ENCODE results near the gene UBE2R2.
A peak's percentile ranks its signal among the peaks of the same experiment; 100 is the strongest.
"Not testable (repeated sequence)": the region's sequence is repeated elsewhere in the genome, so short reads cannot be mapped to it uniquely, and the experiment has no call there.

UBE2R2 gene

GRCh38 chr9:33863027-33863426 is 46.1 kb downstream of the UBE2R2 start:
- H3K14ac ChIP-seq (ENCODE audit: low read length); H3K36me3 ChIP-seq (ENCODE audit: control insufficient read depth in 1 of 2, insufficient read depth in 2 of 2, low read length in 2 of 2); H3K4ac ChIP-seq (ENCODE audit: low read depth, low read length); H3K9me3 ChIP-seq (ENCODE audit: insufficient read depth, low read depth, low read length); H3K4me1 ChIP-seq (ENCODE audit: control insufficient read depth in 1 of 2, insufficient read depth in 2 of 2, low read length in 2 of 2); H4K12ac ChIP-seq (ENCODE audit: low read depth, low read length); H4K91ac ChIP-seq (ENCODE audit: low read depth, low read length); H3K9ac ChIP-seq (ENCODE audit: low read length); H4K8ac ChIP-seq (ENCODE audit: low read depth, low read length); H3K79me2 ChIP-seq (ENCODE audit: control insufficient read depth, insufficient read depth, low read length, poor library complexity); H3K4me2 ChIP-seq (ENCODE audit: low read length); DNase-seq; H3K23ac ChIP-seq (ENCODE audit: low read length); H2AK5ac ChIP-seq (ENCODE audit: low read length); H3K79me1 ChIP-seq (ENCODE audit: low read length); H3K27ac ChIP-seq (ENCODE audit: low read depth, low read length); H2BK12ac ChIP-seq (ENCODE audit: low read length); H3K27me3 ChIP-seq (ENCODE audit: insufficient read depth, low read length); H2AFZ ChIP-seq (ENCODE audit: insufficient read depth, low read length, poor library complexity); H2BK120ac ChIP-seq (ENCODE audit: insufficient read depth, low read length, poor library complexity); H3K4me3 ChIP-seq (ENCODE audit: low read depth, low read length); H3K18ac ChIP-seq (ENCODE audit: low read length); H2BK5ac ChIP-seq (ENCODE audit: low read depth, low read length, poor library complexity): not testable (repeated sequence)
- no CpG with 5 or more reads among the region's 8 CpGs for WGBS (ENCODE audit: extremely low coverage, insufficient coverage, insufficient read length)

GRCh38 chr9:33867747-33868439 is 50.9 kb downstream of the UBE2R2 start:
- H3K4me2 ChIP-seq (ENCODE audit: low read length), result no peak overlapping the region
- no peak overlapping the region for H2AK5ac ChIP-seq (ENCODE audit: low read length)
- H3K36me3 ChIP-seq (ENCODE audit: control insufficient read depth in 1 of 2, insufficient read depth in 2 of 2, low read length in 2 of 2), result peaks cover 2 to 5% of the 10 kb centered on the region in 2 experiments
- no peak overlapping the region for H3K4me3 ChIP-seq (ENCODE audit: low read depth, low read length)
- no peak overlapping the region for H2BK120ac ChIP-seq (ENCODE audit: insufficient read depth, low read length, poor library complexity)
- no peak overlapping the region for H4K8ac ChIP-seq (ENCODE audit: low read depth, low read length)
- H3K23ac ChIP-seq (ENCODE audit: low read length), result no peak overlapping the region
- H3K27ac ChIP-seq (ENCODE audit: low read depth, low read length), result no peak overlapping the region
- H4K12ac ChIP-seq (ENCODE audit: low read depth, low read length), result no peak overlapping the region
- H3K27me3 ChIP-seq (ENCODE audit: insufficient read depth, low read length), result no peaks in the 10 kb centered on the region
- no peak for DNase-seq
- H3K18ac ChIP-seq (ENCODE audit: low read length), result no peak overlapping the region
- H4K91ac ChIP-seq (ENCODE audit: low read depth, low read length), result no peak overlapping the region
- peaks cover 6% of the 10 kb centered on the region for H3K79me2 ChIP-seq (ENCODE audit: control insufficient read depth, insufficient read depth, low read length, poor library complexity)
- no peaks in the 10 kb centered on the region for H3K4me1 ChIP-seq (ENCODE audit: control insufficient read depth in 1 of 2, insufficient read depth in 2 of 2, low read length in 2 of 2)
- no peak overlapping the region for H3K9ac ChIP-seq (ENCODE audit: low read length)
- H3K14ac ChIP-seq (ENCODE audit: low read length), result no peak overlapping the region
- no peaks in the 10 kb centered on the region for H3K79me1 ChIP-seq (ENCODE audit: low read length)
- no peaks in the 10 kb centered on the region for H3K9me3 ChIP-seq (ENCODE audit: insufficient read depth, low read depth, low read length)
- H2BK5ac ChIP-seq (ENCODE audit: low read depth, low read length, poor library complexity), result no peak overlapping the region
- no CpG with 5 or more reads among the region's 11 CpGs for WGBS (ENCODE audit: extremely low coverage, insufficient coverage, insufficient read length)
- H3K4ac ChIP-seq (ENCODE audit: low read depth, low read length), result no peak overlapping the region
- H2AFZ ChIP-seq (ENCODE audit: insufficient read depth, low read length, poor library complexity), result no peak overlapping the region
- no peak overlapping the region for H2BK12ac ChIP-seq (ENCODE audit: low read length)

- no peak overlapping the region for H2BK120ac ChIP-seq (ENCODE audit: insufficient read depth, low read length, poor library complexity)
- H2AFZ ChIP-seq (ENCODE audit: insufficient read depth, low read length, poor library complexity), result no peak overlapping the region
- H3K4me2 ChIP-seq (ENCODE audit: low read length), result no peak overlapping the region
- H3K9ac ChIP-seq (ENCODE audit: low read length), result no peak overlapping the region
- DNase-seq, result no peak
- H2AK5ac ChIP-seq (ENCODE audit: low read length), result no peak overlapping the region
- H4K12ac ChIP-seq (ENCODE audit: low read depth, low read length), result no peak overlapping the region
- WGBS (ENCODE audit: extremely low coverage, insufficient coverage, insufficient read length), result no CpG with 5 or more reads among the region's 3 CpGs
- H3K18ac ChIP-seq (ENCODE audit: low read length), result no peak overlapping the region
- no peaks in the 10 kb centered on the region for H3K79me1 ChIP-seq (ENCODE audit: low read length)
- H3K4me3 ChIP-seq (ENCODE audit: low read depth, low read length), result no peak overlapping the region
- peaks cover 6% of the 10 kb centered on the region for H3K79me2 ChIP-seq (ENCODE audit: control insufficient read depth, insufficient read depth, low read length, poor library complexity)
- H3K36me3 ChIP-seq (ENCODE audit: control insufficient read depth in 1 of 2, insufficient read depth in 2 of 2, low read length in 2 of 2), result peaks cover 2 to 3% of the 10 kb centered on the region in 2 experiments
- no peak overlapping the region for H3K23ac ChIP-seq (ENCODE audit: low read length)
- no peak overlapping the region for H4K8ac ChIP-seq (ENCODE audit: low read depth, low read length)
- no peaks in the 10 kb centered on the region for H3K9me3 ChIP-seq (ENCODE audit: insufficient read depth, low read depth, low read length)
- H3K4me1 ChIP-seq (ENCODE audit: control insufficient read depth in 1 of 2, insufficient read depth in 2 of 2, low read length in 2 of 2), result no peaks in the 10 kb centered on the region
- no peak overlapping the region for H3K27ac ChIP-seq (ENCODE audit: low read depth, low read length)
- peak overlapping the region; percentile 58 for H3K4ac ChIP-seq (ENCODE audit: low read depth, low read length)
- H2BK5ac ChIP-seq (ENCODE audit: low read depth, low read length, poor library complexity), result no peak overlapping the region
- H2BK12ac ChIP-seq (ENCODE audit: low read length), result no peak overlapping the region
- H4K91ac ChIP-seq (ENCODE audit: low read depth, low read length), result no peak overlapping the region
- no peaks in the 10 kb centered on the region for H3K27me3 ChIP-seq (ENCODE audit: insufficient read depth, low read length)
- H3K14ac ChIP-seq (ENCODE audit: low read length), result no peak overlapping the region
These were observed 51.5 kb downstream of the UBE2R2 start for GRCh38 chr9:33868440-33868973.

- not testable (repeated sequence) for DNase-seq
These were observed 52.3 kb downstream of the UBE2R2 start for GRCh38 chr9:33869243-33869642.

More at GRCh38 chr9:33869243-33869642, 52.3 kb downstream of the UBE2R2 start:
- not testable (repeated sequence) for H2AFZ ChIP-seq (ENCODE audit: insufficient read depth, low read length, poor library complexity); H4K8ac ChIP-seq (ENCODE audit: low read depth, low read length); H3K4ac ChIP-seq (ENCODE audit: low read depth, low read length); H4K12ac ChIP-seq (ENCODE audit: low read depth, low read length); H3K9me3 ChIP-seq (ENCODE audit: insufficient read depth, low read depth, low read length); H3K27me3 ChIP-seq (ENCODE audit: insufficient read depth, low read length); H2AK5ac ChIP-seq (ENCODE audit: low read length); H3K27ac ChIP-seq (ENCODE audit: low read depth, low read length); H3K23ac ChIP-seq (ENCODE audit: low read length); H3K14ac ChIP-seq (ENCODE audit: low read length); H3K79me1 ChIP-seq (ENCODE audit: low read length); H3K4me1 ChIP-seq (ENCODE audit: control insufficient read depth in 1 of 2, insufficient read depth in 2 of 2, low read length in 2 of 2); H4K91ac ChIP-seq (ENCODE audit: low read depth, low read length); H3K18ac ChIP-seq (ENCODE audit: low read length); H3K4me3 ChIP-seq (ENCODE audit: low read depth, low read length); H3K9ac ChIP-seq (ENCODE audit: low read length); H3K4me2 ChIP-seq (ENCODE audit: low read length); H3K79me2 ChIP-seq (ENCODE audit: control insufficient read depth, insufficient read depth, low read length, poor library complexity); H2BK12ac ChIP-seq (ENCODE audit: low read length); H2BK5ac ChIP-seq (ENCODE audit: low read depth, low read length, poor library complexity); H2BK120ac ChIP-seq (ENCODE audit: insufficient read depth, low read length, poor library complexity); H3K36me3 ChIP-seq (ENCODE audit: control insufficient read depth in 1 of 2, insufficient read depth in 2 of 2, low read length in 2 of 2)
- WGBS (ENCODE audit: extremely low coverage, insufficient coverage, insufficient read length), result no CpG with 5 or more reads among the region's 4 CpGs
